OCI-LY3 (cell line): ENCODE results near the gene RANBP3L.

Source experiments
- EZH2phosphoT487 ChIP-seq: fragments of 200-600 bp; shearing (Covaris generic); IDR thresholded peaks from 2 replicates; pipeline ENCODE4 v1.6.1; 2018; ENCODE audit warnings: antibody characterized with exemption, mixed run types, low read depth
- TF ChIP-seq, protein P1 (sequence below): fragments of 200-600, 300-600 bp; sonication (generic); IDR thresholded peaks from 2 replicates; pipeline ENCODE4 v1.5.1; 2014; ENCODE audit warnings: antibody characterized with exemption, low read length, low read depth

DNA sequence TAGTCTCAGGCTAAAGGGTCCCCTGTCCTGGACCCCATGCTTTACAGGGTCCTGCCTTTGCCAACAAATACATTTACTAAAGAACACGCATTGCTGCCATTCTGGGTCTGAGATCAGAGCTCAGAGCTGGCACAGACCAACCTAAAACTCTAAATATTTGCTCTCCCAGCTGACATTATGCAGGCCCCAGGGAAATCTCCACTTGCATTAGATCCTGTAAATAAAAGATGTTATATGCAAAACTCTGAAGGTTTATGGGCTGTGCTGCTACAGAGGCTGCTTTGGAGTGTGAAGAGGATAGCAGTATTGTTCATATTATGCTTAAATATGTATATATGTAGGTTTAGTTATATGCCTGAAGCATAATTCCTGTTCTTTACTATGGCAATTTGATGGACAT lies 35.9 kb upstream of the RANBP3L start:
- TF ChIP-seq, protein P1, sequence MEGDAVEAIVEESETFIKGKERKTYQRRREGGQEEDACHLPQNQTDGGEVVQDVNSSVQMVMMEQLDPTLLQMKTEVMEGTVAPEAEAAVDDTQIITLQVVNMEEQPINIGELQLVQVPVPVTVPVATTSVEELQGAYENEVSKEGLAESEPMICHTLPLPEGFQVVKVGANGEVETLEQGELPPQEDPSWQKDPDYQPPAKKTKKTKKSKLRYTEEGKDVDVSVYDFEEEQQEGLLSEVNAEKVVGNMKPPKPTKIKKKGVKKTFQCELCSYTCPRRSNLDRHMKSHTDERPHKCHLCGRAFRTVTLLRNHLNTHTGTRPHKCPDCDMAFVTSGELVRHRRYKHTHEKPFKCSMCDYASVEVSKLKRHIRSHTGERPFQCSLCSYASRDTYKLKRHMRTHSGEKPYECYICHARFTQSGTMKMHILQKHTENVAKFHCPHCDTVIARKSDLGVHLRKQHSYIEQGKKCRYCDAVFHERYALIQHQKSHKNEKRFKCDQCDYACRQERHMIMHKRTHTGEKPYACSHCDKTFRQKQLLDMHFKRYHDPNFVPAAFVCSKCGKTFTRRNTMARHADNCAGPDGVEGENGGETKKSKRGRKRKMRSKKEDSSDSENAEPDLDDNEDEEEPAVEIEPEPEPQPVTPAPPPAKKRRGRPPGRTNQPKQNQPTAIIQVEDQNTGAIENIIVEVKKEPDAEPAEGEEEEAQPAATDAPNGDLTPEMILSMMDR: no peak
- TF ChIP-seq EZH2phosphoT487: no peak
